HG03571 (cell line): Measurements from ENCODE around the gene EPN2.

Experiments used
- ATAC-seq: cut with Tn5 transposase; IDR thresholded peaks from one replicate; pipeline ENCODE4 v1.9.1; 2021; ENCODE audit not compliant: unreplicated experiment

The EPN2 gene

GRCh38 chr17:19363114-19363438 lies 125.9 kb downstream of the EPN2 start:
- ATAC-seq: no peak

- no peak for ATAC-seq
These were observed 126.4 kb downstream of the EPN2 start for GRCh38 chr17:19363460-19364035.

- ATAC-seq: no peak
These were observed 127.7 kb downstream of the EPN2 start for GRCh38 chr17:19364699-19365498.

- ATAC-seq: no peak
These were observed 128.3 kb downstream of the EPN2 start for GRCh38 chr17:19365499-19365817.

GRCh38 chr17:19365833-19366636 lies 128.9 kb downstream of the EPN2 start:
- no peak for ATAC-seq

- ATAC-seq: no peak
These were observed 129.4 kb downstream of the EPN2 start for GRCh38 chr17:19366637-19366972.

GRCh38 chr17:19368229-19368628 lies 131.1 kb downstream of the EPN2 start:
- no peak for ATAC-seq

- ATAC-seq: no peak
These were observed 132.1 kb downstream of the EPN2 start for GRCh38 chr17:19369107-19369778.

- no peak for ATAC-seq
These were observed 132.8 kb downstream of the EPN2 start for GRCh38 chr17:19369846-19370492.

GRCh38 chr17:19370493-19370960 lies 133.4 kb downstream of the EPN2 start:
- ATAC-seq: peak; percentile 70

- ATAC-seq: no peak
These were observed 134.3 kb downstream of the EPN2 start for GRCh38 chr17:19371259-19372010.

GRCh38 chr17:19372011-19372370 lies 134.8 kb downstream of the EPN2 start:
- no peak for ATAC-seq

- no peak for ATAC-seq
These were observed 135.3 kb downstream of the EPN2 start for GRCh38 chr17:19372439-19372838.

- no peak for ATAC-seq
These were observed 135.8 kb downstream of the EPN2 start for GRCh38 chr17:19372866-19373504.

GRCh38 chr17:19374136-19374535 lies 137.0 kb downstream of the EPN2 start:
- ATAC-seq: no peak

GRCh38 chr17:19375732-19376131 lies 138.6 kb downstream of the EPN2 start:
- no peak for ATAC-seq

- no peak for ATAC-seq
These were observed 139.6 kb downstream of the EPN2 start for GRCh38 chr17:19376811-19377210.

GRCh38 chr17:19377602-19378415 lies 140.6 kb downstream of the EPN2 start:
- peak; percentile 90 for ATAC-seq
